Tibial nerve (tissue), 4 donors: ENCODE results near the gene DHX34.

Source experiments
- EP300 ChIP-seq, 2 donors: sonication (generic); formaldehyde crosslinking; IDR thresholded peaks; one replicate each; pipeline ENCODE4 v1.6.1; 2017; ENCODE audit warnings: antibody characterized with exemption in 2 of 2, mild to moderate bottlenecking in 1 of 2
- POLR2A ChIP-seq, 2 donors: fragments of 450-650 bp; IDR thresholded peaks; one replicate each; pipeline ENCODE4 v1.6.1; 2017; ENCODE audit warnings: antibody characterized with exemption in 2 of 2, mild to moderate bottlenecking in 2 of 2, moderate library complexity in 2 of 2
- TF ChIP-seq, protein P1 (sequence below), 5 experiments: fragments of 200-600 bp in 3 of 5; fragments of 450-650 bp in 2 of 5; sonication (generic) in 3 of 5; IDR thresholded peaks; one replicate each; pipeline ENCODE4 v1.5.1; 2016 to 2019; ENCODE audit warnings: antibody characterized with exemption in 5 of 5, mild to moderate bottlenecking in 3 of 5, moderate library complexity in 2 of 5

DNA sequence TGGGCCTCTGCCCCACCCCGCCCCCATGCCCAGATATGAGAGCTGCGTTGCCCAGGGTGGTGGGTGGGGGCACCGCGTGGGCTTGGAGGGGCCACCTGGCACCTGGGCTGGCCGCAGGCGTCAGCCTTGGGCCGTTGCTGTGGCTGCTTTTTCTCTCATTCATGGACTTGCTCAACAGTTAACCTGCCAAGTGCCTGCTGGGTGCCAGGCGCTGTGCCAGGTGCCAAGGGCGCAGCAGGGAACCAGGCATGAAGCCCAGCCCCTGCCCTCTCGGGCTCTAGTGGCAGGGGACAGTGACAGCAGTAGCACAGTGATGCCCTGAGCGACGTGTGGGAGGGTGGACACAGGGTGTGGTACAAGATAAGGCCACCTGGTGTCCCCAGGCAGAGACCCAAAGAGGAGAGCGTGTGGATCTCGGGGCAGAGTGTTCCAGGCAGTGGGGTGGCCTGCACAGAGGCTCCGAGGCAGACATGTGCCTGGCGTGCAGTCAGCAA, 28.1 kb downstream of the DHX34 start:
- TF ChIP-seq, protein P1, sequence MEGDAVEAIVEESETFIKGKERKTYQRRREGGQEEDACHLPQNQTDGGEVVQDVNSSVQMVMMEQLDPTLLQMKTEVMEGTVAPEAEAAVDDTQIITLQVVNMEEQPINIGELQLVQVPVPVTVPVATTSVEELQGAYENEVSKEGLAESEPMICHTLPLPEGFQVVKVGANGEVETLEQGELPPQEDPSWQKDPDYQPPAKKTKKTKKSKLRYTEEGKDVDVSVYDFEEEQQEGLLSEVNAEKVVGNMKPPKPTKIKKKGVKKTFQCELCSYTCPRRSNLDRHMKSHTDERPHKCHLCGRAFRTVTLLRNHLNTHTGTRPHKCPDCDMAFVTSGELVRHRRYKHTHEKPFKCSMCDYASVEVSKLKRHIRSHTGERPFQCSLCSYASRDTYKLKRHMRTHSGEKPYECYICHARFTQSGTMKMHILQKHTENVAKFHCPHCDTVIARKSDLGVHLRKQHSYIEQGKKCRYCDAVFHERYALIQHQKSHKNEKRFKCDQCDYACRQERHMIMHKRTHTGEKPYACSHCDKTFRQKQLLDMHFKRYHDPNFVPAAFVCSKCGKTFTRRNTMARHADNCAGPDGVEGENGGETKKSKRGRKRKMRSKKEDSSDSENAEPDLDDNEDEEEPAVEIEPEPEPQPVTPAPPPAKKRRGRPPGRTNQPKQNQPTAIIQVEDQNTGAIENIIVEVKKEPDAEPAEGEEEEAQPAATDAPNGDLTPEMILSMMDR (IDR thresholded peaks at IDR 0.05), result no peak
- TF ChIP-seq POLR2A (IDR thresholded peaks at IDR 0.05) (no peak), EP300 (IDR thresholded peaks at IDR 0.05) (no peak)
